CD4-positive, alpha-beta memory T cell (primary cell): Measurements from ENCODE around the gene SYT8. TPM values are rescaled to one million over a fixed set of nuclear protein-coding genes. Genes with fewer than 3 reads are reported as not detected.
A peak's percentile ranks its signal among the peaks of the same experiment; 100 is the strongest.

ENCODE experiments used
- CTCF ChIA-PET: fragments of 350-600 bp; sonication (Branson Sonifier 250); formaldehyde crosslinking; loops from one replicate; lab custom pipeline; 2021; ENCODE audit warnings: inconsistent platforms; ENCODE audit not compliant: partially characterized antibody; lab: Charles Lee
- POLR2A ChIA-PET: fragments of 350-600 bp; sonication (Branson Sonifier 250); formaldehyde crosslinking; loops from one replicate; lab custom pipeline; 2021; ENCODE audit not compliant: partially characterized antibody; lab: Charles Lee
- DNase-seq, 5 donors: peaks; one replicate each; pipeline versions ENCODE4 v3.0.0 to v3.0.0-alpha.2; 2020 to 2022; ENCODE audit warnings: mixed read lengths in 1 of 5
- H3K27ac ChIP-seq: one replicate; pipeline ENCODE4 v1.7.0; 2013; ENCODE audit warnings: low read depth, low read length
- H3K27me3 ChIP-seq: 2 replicates; pipeline ENCODE4 v1.7.0; 2013; ENCODE audit warnings: mild to moderate bottlenecking, low read length, moderate library complexity; ENCODE audit not compliant: insufficient read depth
- H3K36me3 ChIP-seq: 2 replicates; pipeline ENCODE4 v1.7.0; 2013; ENCODE audit warnings: mild to moderate bottlenecking, low read length, moderate library complexity; ENCODE audit not compliant: insufficient read depth
- H3K4me1 ChIP-seq: 2 replicates; pipeline ENCODE4 v1.7.0; 2013; ENCODE audit warnings: mild to moderate bottlenecking, low read length, moderate library complexity; ENCODE audit not compliant: insufficient read depth
- H3K4me3 ChIP-seq, 2 donors: one replicate each; pipeline ENCODE4 v1.7.0; 2013; ENCODE audit warnings: low read length in 2 of 2, mild to moderate bottlenecking in 1 of 2
- H3K9me3 ChIP-seq, 2 donors: one replicate each; pipeline ENCODE4 v1.7.0; 2013; ENCODE audit warnings: low read length in 2 of 2, control low read depth in 1 of 2; ENCODE audit not compliant: control insufficient read depth in 1 of 2
- H3K27ac Mint-ChIP-seq, 7 donors: one replicate each; pipeline ENCODE4 v1.8.0; 2020 to 2021; ENCODE audit warnings: mixed read lengths in 7 of 7, mild to moderate bottlenecking in 6 of 7, inconsistent platforms in 3 of 7, moderate library complexity in 3 of 7
- H3K27me3 Mint-ChIP-seq, 2 donors: one replicate each; pipeline ENCODE4 v1.8.0; 2020 to 2021; ENCODE audit warnings: mixed read lengths in 2 of 2
- H3K36me3 Mint-ChIP-seq, 2 donors: one replicate each; pipeline ENCODE4 v1.8.0; 2020 to 2021; ENCODE audit warnings: mixed read lengths in 2 of 2, inconsistent platforms in 1 of 2, mild to moderate bottlenecking in 1 of 2
- H3K4me1 Mint-ChIP-seq, 4 donors: one replicate each; pipeline ENCODE4 v1.8.0; 2020 to 2021; ENCODE audit warnings: mixed read lengths in 4 of 4, mild to moderate bottlenecking in 1 of 4
- H3K4me3 Mint-ChIP-seq, 8 donors: one replicate each; pipeline ENCODE4 v1.8.0; 2020 to 2021; ENCODE audit warnings: mixed read lengths in 8 of 8, mild to moderate bottlenecking in 7 of 8, moderate library complexity in 6 of 8, inconsistent platforms in 3 of 8
- H3K9me3 Mint-ChIP-seq, 8 donors: one replicate each; pipeline ENCODE4 v1.8.0; 2020 to 2021; ENCODE audit warnings: mixed read lengths in 8 of 8, mild to moderate bottlenecking in 5 of 8, inconsistent platforms in 3 of 8, moderate library complexity in 1 of 8
- intact Hi-C: fragments of 100-400 bp; cut with micrococcal nuclease; formaldehyde crosslinking; loops from one replicate; pipeline ENCODE4 v1.15.1; 2023
- polyA plus RNA-seq, 2 donors: library from polyadenylated mRNA; unstranded; fragments of 300-500 nt; fragmentation: Illumina TruSeq; gene quantifications; one replicate each; pipeline ENCODE4 v1.2.3, GENCODE V29; 2021
- total RNA-seq, 2 experiments: library from RNA; stranded (reverse); gene quantifications; one replicate each; pipeline ENCODE4 v1.2.3, GENCODE V29; 2021

Gene SYT8
- total and polyA plus RNA-seq, 4 experiments from 2014 or later: not detected

DNA sequence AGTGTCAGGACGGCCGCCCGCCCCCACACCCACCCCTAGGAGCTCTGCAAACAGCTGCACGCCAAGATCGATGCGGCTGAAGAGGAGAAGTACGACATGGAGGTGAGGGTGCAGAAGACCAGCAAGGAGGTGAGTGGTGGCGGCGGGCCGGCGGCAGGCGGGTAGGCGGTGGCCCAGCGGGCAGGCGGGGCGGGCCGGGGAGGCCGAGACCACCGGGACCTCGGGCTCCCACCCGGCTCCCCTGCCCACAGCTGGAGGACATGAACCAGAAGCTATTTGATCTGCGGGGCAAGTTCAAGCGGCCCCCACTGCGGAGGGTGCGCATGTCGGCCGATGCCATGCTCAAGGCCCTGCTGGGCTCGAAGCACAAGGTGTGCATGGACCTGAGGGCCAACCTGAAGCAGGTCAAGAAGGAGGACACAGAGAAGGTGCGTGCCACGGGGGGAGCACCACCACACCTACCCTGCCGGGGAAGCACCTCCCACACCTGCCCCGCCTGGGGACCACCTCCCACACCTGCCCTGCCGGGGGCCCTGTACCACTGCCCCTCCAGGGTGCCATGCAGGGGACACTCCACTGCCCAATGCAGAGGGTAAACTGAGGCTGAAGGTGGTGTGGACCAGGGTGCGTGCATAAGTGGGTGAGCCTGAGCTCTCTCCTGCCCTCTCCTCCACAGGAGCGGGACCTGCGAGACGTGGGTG lies 6.1 kb downstream of the SYT8 start:
- intact Hi-C loops: no loop called here
- no peak overlapping the region for H3K4me3 ChIP-seq

DNA sequence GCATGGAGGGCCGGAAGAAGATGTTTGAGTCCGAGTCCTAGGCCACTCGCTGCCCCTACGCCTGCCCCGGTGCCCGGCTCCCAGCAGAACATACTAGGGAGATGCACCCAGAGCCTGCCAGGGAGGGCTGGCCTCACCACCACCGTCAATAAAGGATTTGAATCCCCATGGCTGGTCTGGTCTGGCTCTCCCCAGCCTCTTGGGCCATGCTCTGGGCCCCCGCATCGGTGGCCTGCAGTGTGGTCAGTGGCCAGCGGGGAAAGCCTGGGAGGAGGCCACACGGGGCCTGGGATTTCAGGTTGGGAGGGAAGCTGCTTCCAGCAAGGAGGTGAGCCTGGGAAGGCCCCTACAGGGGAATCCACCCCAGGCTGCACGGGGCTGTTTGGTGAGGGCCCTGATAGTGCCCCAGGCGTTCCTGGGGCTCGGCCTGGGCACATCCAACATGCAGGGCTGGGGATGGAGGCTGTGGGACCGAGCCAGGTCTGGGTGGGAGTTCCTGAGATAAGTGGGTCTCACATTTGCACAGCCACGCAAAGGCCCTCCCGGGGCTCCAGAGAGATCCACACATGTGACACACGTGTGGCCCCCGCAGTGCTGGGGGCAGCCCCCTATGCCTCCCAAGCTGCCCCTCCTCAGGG lies 6.8 kb downstream of the SYT8 start:
- no peaks in the 10 kb centered on the region for H3K36me3 ChIP-seq
- intact Hi-C loops: no loop called here
- Mint-ChIP-seq H3K4me3 (no peak overlapping the region), H3K36me3 (no peaks in the 10 kb centered on the region), H3K27ac (no peak overlapping the region), H3K27me3 (no peaks in the 10 kb centered on the region), H3K9me3 (peaks cover 0 to 2% (median 0%) of the 10 kb centered on the region in 8 donors), H3K4me1 (peaks cover 26 to 48% (median 34%) of the 10 kb centered on the region in 4 donors)
- CTCF ChIA-PET: interaction anchor here (1.3 to 3.0 kb wide), 4 partner anchors 9 to 161 kb away, joined by 4 to 10 read pairs (median 4); no protein-coding TSS in a partner anchor
- H3K4me1 ChIP-seq: peaks cover 53% of the 10 kb centered on the region
- H3K4me3 ChIP-seq: no peak overlapping the region
- no peak overlapping the region for H3K27ac ChIP-seq
- no peaks in the 10 kb centered on the region for H3K9me3 ChIP-seq
- POLR2A ChIA-PET: interaction anchor here (0.7 to 5.5 kb wide), 5 partner anchors 9 to 77 kb away, joined by 3 to 27 read pairs (median 3); partner anchors contain the start of gene LSP1
- H3K27me3 ChIP-seq: no peaks in the 10 kb centered on the region
- no peak for DNase-seq

More for the DNA sequence above, 6.1 kb downstream of the SYT8 start:
- CTCF ChIA-PET: interaction anchor here (0.7 to 3.0 kb wide), 4 partner anchors 8 to 15 kb away, joined by 3 to 10 read pairs (median 4); no protein-coding TSS in a partner anchor
- Mint-ChIP-seq H3K27me3 (no peaks in the 10 kb centered on the region), H3K36me3 (no peaks in the 10 kb centered on the region), H3K27ac (peak overlapping the region in 1 of 7 donors; percentile 18), H3K4me1 (peaks cover 25 to 41% (median 31%) of the 10 kb centered on the region in 4 donors), H3K4me3 (no peak overlapping the region), H3K9me3 (peaks cover 0 to 2% (median 0%) of the 10 kb centered on the region in 8 donors)
- Histone ChIP-seq H3K27me3 (no peaks in the 10 kb centered on the region), H3K27ac (no peak overlapping the region), H3K9me3 (no peaks in the 10 kb centered on the region), H3K4me1 (peaks cover 46% of the 10 kb centered on the region), H3K36me3 (no peaks in the 10 kb centered on the region)
- POLR2A ChIA-PET: interaction anchor here (0.7 to 5.5 kb wide), 5 partner anchors 10 to 77 kb away, joined by 3 to 27 read pairs (median 3); partner anchors contain the start of gene LSP1
- DNase-seq: peak in 1 of 5 donors; percentile 17

DNA sequence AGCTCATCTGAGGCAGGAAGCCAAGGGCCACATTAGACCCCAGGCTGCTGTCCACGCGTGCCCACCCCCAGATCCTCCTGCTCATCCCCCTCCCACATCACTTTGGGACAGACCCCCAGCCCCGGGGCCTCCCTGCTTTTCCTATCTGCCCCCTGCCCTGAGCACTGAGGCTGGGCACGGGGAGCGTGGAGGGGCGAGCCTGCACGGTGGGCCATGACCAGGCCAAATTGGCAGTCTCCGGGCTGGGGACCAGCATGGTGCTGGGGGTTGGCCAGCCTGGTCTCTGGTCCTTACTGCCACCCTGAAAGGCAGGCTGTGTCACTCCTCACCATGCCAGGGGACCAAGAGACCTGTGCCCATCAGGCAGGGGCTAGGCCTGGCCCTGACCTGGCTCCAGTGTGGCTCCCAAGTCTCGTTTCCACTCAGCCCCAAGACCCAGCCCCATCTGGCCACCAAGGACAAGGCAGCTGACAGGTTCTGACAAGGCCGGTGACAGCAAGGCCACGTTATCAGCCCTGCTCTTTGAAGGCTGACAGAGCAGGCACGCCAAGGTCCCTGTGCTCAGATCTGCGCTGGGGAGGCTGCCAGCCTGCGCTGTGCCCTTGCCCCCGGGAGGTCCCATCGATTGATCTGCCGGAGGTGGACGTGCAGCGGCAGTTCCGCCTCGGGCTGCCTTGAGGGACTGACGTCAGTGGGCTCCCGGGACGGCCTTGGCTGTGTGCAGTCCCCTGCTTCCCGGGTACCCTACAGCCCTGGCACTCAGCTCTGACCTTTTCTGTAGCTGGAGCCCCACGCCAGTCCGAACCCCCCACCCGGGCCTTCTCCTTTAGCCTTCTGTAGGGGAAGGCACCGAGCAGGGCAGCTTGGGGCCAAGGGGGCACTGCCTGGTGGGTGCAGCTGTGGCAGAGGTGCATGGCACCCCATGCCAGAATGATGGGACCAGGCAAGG lies 7.6 kb downstream of the SYT8 start:
- no peaks in the 10 kb centered on the region for H3K36me3 Mint-ChIP-seq
- intact Hi-C loops: no loop called here
- peak overlapping the region in 1 of 7 donors; percentile 87 for H3K27ac Mint-ChIP-seq
- Histone ChIP-seq H3K36me3 (no peaks in the 10 kb centered on the region), H3K27ac (no peak overlapping the region), H3K4me3 (no peak overlapping the region), H3K27me3 (no peaks in the 10 kb centered on the region), H3K4me1 (peaks cover 54% of the 10 kb centered on the region), H3K9me3 (no peaks in the 10 kb centered on the region)
- peaks cover 29 to 55% (median 38%) of the 10 kb centered on the region in 4 donors for H3K4me1 Mint-ChIP-seq
- peak overlapping the region in 1 of 8 donors; percentile 78 for H3K4me3 Mint-ChIP-seq
- ChIA-PET POLR2A (interaction anchor here (0.6 to 5.5 kb wide), 3 partner anchors 9 to 1120 kb away, joined by 3 to 27 read pairs (median 3); partner anchors contain the start of gene LSP1), CTCF (interaction anchor here (1.1 to 1.6 kb wide), 4 partner anchors 9 to 160 kb away, joined by 3 to 4 read pairs (median 4); partner anchors contain the start of gene LSP1)
- DNase-seq: peak in 1 of 5 donors; percentile 39
- H3K9me3 Mint-ChIP-seq: peaks cover 0 to 2% (median 0%) of the 10 kb centered on the region in 8 donors
- no peaks in the 10 kb centered on the region for H3K27me3 Mint-ChIP-seq

DNA sequence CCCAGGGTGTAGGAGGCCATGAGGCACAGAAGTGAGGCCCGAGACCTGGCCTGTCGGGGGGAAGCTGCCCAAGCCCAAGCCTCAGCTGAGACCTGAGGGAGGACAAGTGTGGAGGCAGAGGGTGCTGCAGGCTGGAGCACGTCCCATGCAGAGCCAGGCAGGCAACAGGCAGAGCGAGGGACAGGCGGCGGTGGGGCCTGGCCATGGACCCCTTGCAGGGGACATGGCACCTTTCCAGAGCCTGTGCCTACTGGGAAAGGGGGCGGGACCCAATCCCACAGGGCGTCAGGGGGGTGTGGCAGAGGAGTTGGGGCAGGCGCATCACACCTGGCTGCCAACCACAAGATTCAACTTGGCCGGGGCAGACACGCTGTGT lies 8.3 kb downstream of the SYT8 start:
- POLR2A ChIA-PET: interaction anchor here (5.5 kb wide), 1 partner anchor 10 kb away, joined by 27 read pairs; the partner anchor contains the start of gene LSP1
- intact Hi-C loops: no loop called here

DNA sequence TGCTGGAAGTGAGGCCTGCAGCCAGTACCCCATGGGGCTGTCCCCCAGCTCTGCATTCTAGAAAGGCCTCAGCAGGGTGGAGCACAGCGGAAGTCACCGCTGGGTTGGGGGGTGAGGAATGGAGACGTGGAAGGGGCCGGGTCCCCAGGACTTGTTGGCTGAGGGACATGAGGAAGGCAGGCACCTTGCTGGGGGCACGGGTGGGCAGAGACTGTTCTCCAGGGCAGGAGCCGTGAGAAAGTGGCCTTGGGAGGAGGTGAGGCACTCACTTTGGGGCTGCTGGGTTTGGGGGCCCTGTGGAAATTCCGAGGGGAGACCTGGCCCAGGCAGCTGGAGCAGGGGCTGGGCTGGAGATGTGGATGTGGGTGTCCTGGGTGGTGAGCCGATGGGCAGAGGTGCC lies 9.0 kb downstream of the SYT8 start:
- Histone ChIP-seq H3K9me3 (no peaks in the 10 kb centered on the region), H3K4me3 (peak overlapping the region in 1 of 2 donors; percentile 21), H3K27me3 (no peaks in the 10 kb centered on the region), H3K36me3 (no peaks in the 10 kb centered on the region), H3K4me1 (peaks cover 57% of the 10 kb centered on the region), H3K27ac (peak overlapping the region; percentile 43)
- POLR2A ChIA-PET: interaction anchor here (1.0 kb wide), 1 partner anchor 9 kb away, joined by 4 read pairs; no protein-coding TSS in a partner anchor
- no peaks in the 10 kb centered on the region for H3K36me3 Mint-ChIP-seq
- peak overlapping the region in 5 of 7 donors; percentile 87 to 96 (median 91) for H3K27ac Mint-ChIP-seq
- intact Hi-C loops: loop anchor here (1.0 kb wide), 1 partner anchor 10 kb away; the partner anchor contains the start of gene LSP1
- peaks cover 0 to 2% (median 0%) of the 10 kb centered on the region in 8 donors for H3K9me3 Mint-ChIP-seq
- no peaks in the 10 kb centered on the region for H3K27me3 Mint-ChIP-seq
- peak in 1 of 5 donors; percentile 33 for DNase-seq
- H3K4me1 Mint-ChIP-seq: peaks cover 33 to 69% (median 44%) of the 10 kb centered on the region in 4 donors
- peak overlapping the region in 7 of 8 donors; percentile 10 to 90 (median 78) for H3K4me3 Mint-ChIP-seq
- CTCF ChIA-PET: no interaction called here

More for the DNA sequence above, 8.3 kb downstream of the SYT8 start:
- no peaks in the 10 kb centered on the region for H3K27me3 ChIP-seq
- no peak overlapping the region for H3K27ac ChIP-seq
- peak in 1 of 5 donors; percentile 5 for DNase-seq
- H3K4me1 ChIP-seq: peaks cover 52% of the 10 kb centered on the region
- H3K9me3 Mint-ChIP-seq: peaks cover 0 to 2% (median 0%) of the 10 kb centered on the region in 8 donors
- no peaks in the 10 kb centered on the region for H3K36me3 Mint-ChIP-seq
- H3K4me1 Mint-ChIP-seq: peaks cover 29 to 62% (median 41%) of the 10 kb centered on the region in 4 donors
- no peaks in the 10 kb centered on the region for H3K27me3 Mint-ChIP-seq
- CTCF ChIA-PET: interaction anchor here (1.1 to 1.6 kb wide), 3 partner anchors 8 to 159 kb away, joined by 3 to 4 read pairs (median 4); partner anchors contain the start of gene LSP1
- no peaks in the 10 kb centered on the region for H3K9me3 ChIP-seq
- H3K36me3 ChIP-seq: no peaks in the 10 kb centered on the region
- H3K4me3 ChIP-seq: no peak overlapping the region
- peak overlapping the region in 4 of 7 donors; percentile 17 to 88 (median 58) for H3K27ac Mint-ChIP-seq
- peak overlapping the region in 5 of 8 donors; percentile 1 to 90 (median 78) for H3K4me3 Mint-ChIP-seq
